Left lung (tissue), 10 donors: ENCODE results near the gene RAET1G. TPM values are rescaled to one million over a fixed set of nuclear protein-coding genes. Genes with fewer than 3 reads are reported as not detected.
"Not testable (repeated sequence)": the region's sequence is repeated elsewhere in the genome, so short reads cannot be mapped to it uniquely, and the experiment has no call there.

Experiments used
- ATAC-seq: fragments of 200-7000 bp; cut with Tn5 transposase; one replicate; pipeline ENCODE4 v1.9.1; 2020; ENCODE audit warnings: moderate library complexity
- DNase-seq, 4 donors: peaks; one replicate each; pipeline ENCODE4 v3.0.0-alpha.2; 2013 to 2020
- H3K27ac ChIP-seq, 2 donors: fragments of 200-600 bp; sonication (generic) in 1 of 2; one replicate each; pipeline versions ENCODE4 v1.5.0 to v1.8.0; 2020 to 2021
- H3K27me3 ChIP-seq, 2 donors: fragments of 200-600 bp; sonication (generic) in 1 of 2; one replicate each; pipeline versions ENCODE4 v1.5.0 to v1.8.0; 2020 to 2021
- H3K36me3 ChIP-seq, 2 donors: fragments of 200-600 bp; sonication (generic) in 1 of 2; one replicate each; pipeline versions ENCODE4 v1.5.0 to v1.8.0; 2020 to 2021
- H3K4me1 ChIP-seq, 2 donors: fragments of 200-600 bp; one replicate each; pipeline ENCODE4 v1.8.0; 2021
- H3K4me3 ChIP-seq, 2 donors: fragments of 200-600 bp; sonication (generic) in 1 of 2; one replicate each; pipeline versions ENCODE4 v1.5.0 to v1.8.0; 2020 to 2021; ENCODE audit warnings: mild to moderate bottlenecking in 1 of 2
- H3K9me3 ChIP-seq, 2 donors: fragments of 200-600 bp; sonication (generic) in 1 of 2; one replicate each; pipeline versions ENCODE4 v1.5.0 to v1.8.0; 2020 to 2021
- intact Hi-C, 2 donors: fragments of 100-400 bp; cut with DNase I; formaldehyde crosslinking; loops; one replicate each; pipeline versions ENCODE4 v1.11.2 to v1.14.2; 2022
- polyA plus RNA-seq, 6 donors: library from polyadenylated mRNA; unstranded; fragments of 120-200 nt; gene quantifications; one replicate each; pipeline ENCODE4 v1.2.1, GENCODE V29; 2013; ENCODE audit not compliant: insufficient read length in 6 of 6
- total RNA-seq, 2 donors: library from RNA; stranded (reverse); fragmentation: NEBNext Ultra II Directional; extraction: Animal tissue kit (Norgen Biotek cat#: 25700); gene quantifications; one replicate each; pipeline ENCODE4 v1.2.1, GENCODE V29; 2021
- TF ChIP-seq, protein P1 (sequence below), 2 donors: fragments of 200-600 bp; sonication (generic) in 1 of 2; IDR thresholded peaks; one replicate each; pipeline versions ENCODE4 v1.5.0 to v1.8.0; 2021; ENCODE audit warnings: antibody characterized with exemption in 2 of 2
- donor health status: DM: no; HTN: yes; CAD: no.
- donor health status: DM: no; HTN: no; CAD: no.

Gene RAET1G
- total and polyA plus RNA-seq, 8 donors: 0.76 to 2.8 (median 1.6) TPM

DNA sequence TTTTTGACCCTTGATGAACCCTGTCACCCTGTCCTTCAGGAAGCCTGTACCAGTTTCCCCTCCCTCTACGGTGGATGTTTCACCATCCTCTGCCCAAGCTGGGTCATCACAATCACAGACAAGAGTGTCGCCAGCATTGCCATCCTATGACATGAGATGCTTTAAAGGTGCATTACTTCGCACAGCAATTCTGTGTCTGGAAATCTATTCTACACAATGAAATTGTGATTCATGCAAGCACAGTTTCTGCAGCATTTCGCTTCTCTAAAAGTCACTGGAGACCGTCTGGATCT, 16.4 kb upstream of the RAET1G start:
- peaks cover 12 to 28% of the 10 kb centered on the region in 2 donors for H3K4me1 ChIP-seq
- H3K36me3 ChIP-seq: no peaks in the 10 kb centered on the region
- TF ChIP-seq, protein P1, sequence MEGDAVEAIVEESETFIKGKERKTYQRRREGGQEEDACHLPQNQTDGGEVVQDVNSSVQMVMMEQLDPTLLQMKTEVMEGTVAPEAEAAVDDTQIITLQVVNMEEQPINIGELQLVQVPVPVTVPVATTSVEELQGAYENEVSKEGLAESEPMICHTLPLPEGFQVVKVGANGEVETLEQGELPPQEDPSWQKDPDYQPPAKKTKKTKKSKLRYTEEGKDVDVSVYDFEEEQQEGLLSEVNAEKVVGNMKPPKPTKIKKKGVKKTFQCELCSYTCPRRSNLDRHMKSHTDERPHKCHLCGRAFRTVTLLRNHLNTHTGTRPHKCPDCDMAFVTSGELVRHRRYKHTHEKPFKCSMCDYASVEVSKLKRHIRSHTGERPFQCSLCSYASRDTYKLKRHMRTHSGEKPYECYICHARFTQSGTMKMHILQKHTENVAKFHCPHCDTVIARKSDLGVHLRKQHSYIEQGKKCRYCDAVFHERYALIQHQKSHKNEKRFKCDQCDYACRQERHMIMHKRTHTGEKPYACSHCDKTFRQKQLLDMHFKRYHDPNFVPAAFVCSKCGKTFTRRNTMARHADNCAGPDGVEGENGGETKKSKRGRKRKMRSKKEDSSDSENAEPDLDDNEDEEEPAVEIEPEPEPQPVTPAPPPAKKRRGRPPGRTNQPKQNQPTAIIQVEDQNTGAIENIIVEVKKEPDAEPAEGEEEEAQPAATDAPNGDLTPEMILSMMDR (IDR thresholded peaks at IDR 0.05): no peak
- ATAC-seq: no peak
- H3K9me3 ChIP-seq: no peaks in the 10 kb centered on the region
- intact Hi-C loops: loop anchor here in 1 of 2 donors (5.0 kb wide), 1 partner anchor 68 kb away; no protein-coding TSS in a partner anchor
- no peak for DNase-seq
- no peak overlapping the region for H3K27ac ChIP-seq
- no peak overlapping the region for H3K4me3 ChIP-seq
- peaks cover 60 to 91% of the 10 kb centered on the region in 2 donors for H3K27me3 ChIP-seq

DNA sequence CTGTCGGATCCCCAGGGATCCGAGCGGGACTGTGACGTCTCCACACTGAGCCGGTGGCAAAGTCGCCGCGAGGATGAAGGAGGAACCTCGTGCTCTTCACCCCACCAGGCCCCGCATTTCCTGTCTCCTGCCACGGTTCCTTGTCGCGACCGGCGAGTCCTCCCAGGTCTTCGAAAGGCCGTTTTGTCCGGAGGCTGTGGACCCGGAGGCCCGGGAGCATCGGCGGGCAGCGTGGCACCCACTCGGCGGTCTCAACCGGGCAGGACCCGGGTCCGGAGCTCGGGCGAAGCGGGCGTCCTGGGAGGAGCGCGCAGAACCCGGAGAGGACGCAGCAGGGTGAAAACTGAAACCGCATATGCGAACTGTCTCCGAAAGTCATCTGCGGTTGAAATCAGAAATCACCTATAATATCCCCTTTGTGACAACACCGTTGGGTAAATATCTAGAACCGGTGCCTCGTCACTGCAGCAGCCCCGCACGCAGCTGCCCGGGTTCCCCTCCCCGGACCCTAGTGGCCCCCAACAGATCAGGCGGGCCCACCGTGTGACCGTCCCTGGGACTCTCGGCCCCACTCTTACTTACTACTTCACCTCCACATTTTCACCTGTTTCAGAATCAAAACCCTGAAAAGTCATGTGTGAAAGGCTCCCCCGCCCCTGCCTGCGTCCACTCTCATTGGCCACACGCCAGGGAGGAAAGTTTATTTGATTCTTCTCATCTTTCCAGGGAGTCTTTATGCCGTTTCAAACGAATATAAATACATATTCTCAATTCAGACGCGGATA, 15.8 kb upstream of the RAET1G start:
- peaks cover 12 to 28% of the 10 kb centered on the region in 2 donors for H3K4me1 ChIP-seq
- intact Hi-C loops: loop anchor here in 1 of 2 donors (5.0 kb wide), 1 partner anchor 69 kb away; no protein-coding TSS in a partner anchor
- TF ChIP-seq, protein P1 (IDR thresholded peaks at IDR 0.05): no peak
- peak overlapping the region; percentile 10 to 33 for H3K4me3 ChIP-seq
- H3K36me3 ChIP-seq: no peaks in the 10 kb centered on the region
- DNase-seq (peak in 1 of 4 donors; percentile 77), ATAC-seq (no peak)
- no peak overlapping the region for H3K27ac ChIP-seq
- peaks cover 64 to 93% of the 10 kb centered on the region in 2 donors for H3K27me3 ChIP-seq
- no peaks in the 10 kb centered on the region for H3K9me3 ChIP-seq

DNA sequence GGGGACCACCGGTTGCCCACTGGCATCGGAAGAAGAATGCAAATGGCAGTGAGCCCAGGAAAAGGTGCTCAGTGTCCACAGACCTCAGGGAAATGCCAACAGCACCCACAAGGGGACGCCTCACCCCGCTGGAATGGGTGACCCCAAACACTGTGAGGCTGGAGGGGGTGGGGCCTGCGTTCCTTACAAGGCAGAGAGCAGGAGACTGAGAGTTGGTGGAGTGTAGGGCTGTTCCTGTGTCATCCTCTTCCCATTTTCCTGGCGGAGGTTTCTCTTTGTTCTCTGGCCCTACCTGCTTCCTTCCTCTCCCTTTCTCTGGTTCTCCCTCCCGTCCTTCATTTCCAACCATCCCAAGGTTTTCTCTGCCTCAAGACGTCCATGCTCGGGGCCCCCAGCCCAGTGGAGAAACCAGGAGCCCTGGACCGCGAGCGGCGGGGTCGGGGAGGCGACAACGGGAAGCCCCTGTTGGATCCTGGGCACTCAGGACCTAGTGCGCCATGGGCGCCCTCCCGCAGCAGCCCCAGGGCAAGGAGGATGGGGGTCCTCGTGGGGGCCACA, 15.2 kb upstream of the RAET1G start:
- not testable (repeated sequence) for H3K27ac ChIP-seq, DNase-seq, H3K36me3 ChIP-seq, H3K9me3 ChIP-seq
- Histone ChIP-seq H3K27me3 (peaks cover 67 to 97% of the 10 kb centered on the region in 2 donors), H3K4me1 (peaks cover 12 to 28% of the 10 kb centered on the region in 2 donors), H3K4me3 (peak overlapping the region; percentile 10 to 33)
- ATAC-seq: peak; percentile 39
- intact Hi-C loops: loop anchor here in 1 of 2 donors (5.0 kb wide), 1 partner anchor 69 kb away; no protein-coding TSS in a partner anchor

DNA sequence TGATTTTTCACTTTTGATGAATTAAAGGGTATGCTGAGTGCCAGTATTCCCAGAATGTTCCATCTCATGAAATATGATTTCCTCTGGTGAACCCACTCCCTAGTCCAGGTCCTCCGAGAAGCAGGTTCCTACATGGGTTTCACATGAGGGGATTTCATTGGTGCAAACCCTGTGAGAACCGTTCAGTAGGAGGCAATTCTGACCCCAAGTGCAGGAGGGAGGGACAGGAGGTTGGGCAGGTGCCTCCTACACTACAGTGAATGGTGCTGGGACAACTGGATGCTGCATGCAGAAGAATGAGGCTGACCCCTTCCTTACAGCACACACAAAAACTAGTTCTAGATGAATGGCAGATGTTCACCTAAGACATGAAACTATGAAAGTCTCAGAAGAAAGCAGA, 13.8 kb upstream of the RAET1G start:
- intact Hi-C loops: loop anchor here in 1 of 2 donors (5.0 kb wide), 1 partner anchor 71 kb away; no protein-coding TSS in a partner anchor

DNA sequence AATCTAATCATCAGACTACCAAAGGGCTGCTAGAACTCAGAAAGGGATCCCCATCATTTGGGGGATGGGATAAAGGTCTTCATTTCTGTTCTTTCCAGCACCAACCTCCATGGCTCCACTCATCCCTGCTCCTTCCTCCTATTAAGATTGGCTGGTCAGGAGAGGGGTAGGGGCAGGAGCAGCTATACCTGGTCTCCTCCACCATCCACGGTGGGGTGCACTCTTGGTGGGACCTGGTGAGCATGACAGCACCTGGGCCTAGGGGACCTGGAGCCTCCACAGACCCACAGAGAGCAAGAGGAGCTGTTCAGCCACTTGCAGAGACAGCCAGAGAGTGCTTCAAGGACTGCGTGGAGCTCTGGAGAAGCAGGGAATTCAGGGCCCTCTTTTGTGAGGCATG, 12.7 kb upstream of the RAET1G start:
- TF ChIP-seq, protein P1 (IDR thresholded peaks at IDR 0.05): no peak

More for the DNA sequence above, 13.8 kb upstream of the RAET1G start:
- Histone ChIP-seq H3K36me3 (no peaks in the 10 kb centered on the region), H3K27ac (no peak overlapping the region), H3K4me3 (no peak overlapping the region), H3K4me1 (peaks cover 12 to 22% of the 10 kb centered on the region in 2 donors), H3K27me3 (peaks cover 68 to 97% of the 10 kb centered on the region in 2 donors), H3K9me3 (no peaks in the 10 kb centered on the region)
- ATAC-seq (no peak), DNase-seq (no peak)
- TF ChIP-seq, protein P1 (IDR thresholded peaks at IDR 0.05): no peak

More for the DNA sequence above, 12.7 kb upstream of the RAET1G start:
- no peak for DNase-seq
- H3K4me3 ChIP-seq: no peak overlapping the region
- no peaks in the 10 kb centered on the region for H3K9me3 ChIP-seq
- peaks cover 59 to 97% of the 10 kb centered on the region in 2 donors for H3K27me3 ChIP-seq
- intact Hi-C loops: loop anchor here in 1 of 2 donors (5.0 kb wide), 1 partner anchor 72 kb away; no protein-coding TSS in a partner anchor
- no peaks in the 10 kb centered on the region for H3K36me3 ChIP-seq
- H3K27ac ChIP-seq: no peak overlapping the region
- peaks cover 9 to 14% of the 10 kb centered on the region in 2 donors for H3K4me1 ChIP-seq
- ATAC-seq: no peak
